NCI-H2196 (cell line): ENCODE measurements around the gene KPNA1.
"Not testable (repeated sequence)": the region's sequence is repeated elsewhere in the genome, so short reads cannot be mapped to it uniquely, and the experiment has no call there.

Source experiments
- DNase-seq: peaks from one replicate; lab custom pipeline; 2025; ENCODE audit not compliant: unreplicated experiment; lab: John Stamatoyannopoulos, UW

The KPNA1 gene

GRCh38 chr3:122481390-122481789, 33.3 kb downstream of the KPNA1 start:
- DNase-seq = no peak

- DNase-seq = no peak
Observed at GRCh38 chr3:122476532-122476931, 38.2 kb downstream of the KPNA1 start.

GRCh38 chr3:122475316-122475715, 39.4 kb downstream of the KPNA1 start:
- DNase-seq = no peak

GRCh38 chr3:122469659-122470058, 45.1 kb downstream of the KPNA1 start:
- no peak for DNase-seq

- no peak for DNase-seq
Observed at GRCh38 chr3:122468896-122469533, 45.7 kb downstream of the KPNA1 start.

GRCh38 chr3:122466701-122467240, 48.0 kb downstream of the KPNA1 start:
- no peak for DNase-seq

GRCh38 chr3:122464659-122465058, 50.1 kb downstream of the KPNA1 start:
- no peak for DNase-seq

- DNase-seq = no peak
Observed at GRCh38 chr3:122462406-122462805, 52.3 kb downstream of the KPNA1 start.

- DNase-seq = no peak
Observed at GRCh38 chr3:122461806-122462205, 52.9 kb downstream of the KPNA1 start.

GRCh38 chr3:122458992-122459391, 55.7 kb downstream of the KPNA1 start:
- no peak for DNase-seq

GRCh38 chr3:122457706-122458105, 57.0 kb downstream of the KPNA1 start:
- DNase-seq = no peak

- DNase-seq = no peak
Observed at GRCh38 chr3:122456074-122456473, 58.7 kb downstream of the KPNA1 start.

- DNase-seq = no peak
Observed at GRCh38 chr3:122451371-122451770, 63.4 kb downstream of the KPNA1 start.

- not testable (repeated sequence) for DNase-seq
Observed at GRCh38 chr3:122448218-122448617, 66.5 kb downstream of the KPNA1 start.

- DNase-seq = not testable (repeated sequence)
Observed at GRCh38 chr3:122444491-122444887, 70.2 kb downstream of the KPNA1 start.

- not testable (repeated sequence) for DNase-seq
Observed at GRCh38 chr3:122443762-122444490, 70.8 kb downstream of the KPNA1 start.

GRCh38 chr3:122443090-122443489, 71.6 kb downstream of the KPNA1 start:
- DNase-seq = no peak

GRCh38 chr3:122435950-122436349, 78.8 kb downstream of the KPNA1 start:
- no peak for DNase-seq

- no peak for DNase-seq
Observed at GRCh38 chr3:122430371-122430770, 84.4 kb downstream of the KPNA1 start.

- DNase-seq = no peak
Observed at GRCh38 chr3:122427857-122428471, 86.8 kb downstream of the KPNA1 start.

GRCh38 chr3:122421836-122422235, 92.9 kb downstream of the KPNA1 start:
- DNase-seq = no peak

GRCh38 chr3:122421101-122421500, 93.6 kb downstream of the KPNA1 start:
- DNase-seq = no peak
